ENCODE data around the gene TLK2. TPM values are rescaled to one million over a fixed set of nuclear protein-coding genes. Genes with fewer than 3 reads are reported as not detected.
A peak's percentile ranks its signal among the peaks of the same experiment; 100 is the strongest.
"Not testable (repeated sequence)": the region's sequence is repeated elsewhere in the genome, so short reads cannot be mapped to it uniquely, and the experiment has no call there.

Gene TLK2
- total RNA-seq, 1 experiment from 2014 or later: 56.1 TPM

- Mint-ChIP-seq H3K9me3 (ENCODE audit: unreplicated experiment) (no peaks in the 10 kb centered on the region), H3K27me3 (ENCODE audit: insufficient read depth, unreplicated experiment) (no peaks in the 10 kb centered on the region), H3K36me3 (ENCODE audit: insufficient read depth, unreplicated experiment) (peaks cover 83% of the 10 kb centered on the region), H3K4me3 (ENCODE audit: unreplicated experiment) (no peak overlapping the region), H3K27ac (ENCODE audit: low read depth, unreplicated experiment) (no peak overlapping the region), H3K4me1 (ENCODE audit: insufficient read depth, unreplicated experiment) (no peaks in the 10 kb centered on the region)
- no peak for TF ChIP-seq CTCF (IDR thresholded peaks at IDR 0.05; ENCODE audit: unreplicated experiment)
- POLR2A ChIA-PET: no interaction called here
- CTCF ChIA-PET: interaction anchor here (0.6 to 1.3 kb wide), 3 partner anchors 29 to 894 kb away, joined by 3 to 4 read pairs (median 3); no protein-coding TSS in a partner anchor
- no peak for DNase-seq (ENCODE audit: unreplicated experiment)
- BruUV-seq (replicated peaks): no TSS peak
- intact Hi-C loops (cut with micrococcal nuclease): no loop called here
Measured at GRCh38 chr17:62581764-62582163, 103.1 kb downstream of the TLK2 start.

- ChIA-PET POLR2A (no interaction called here), CTCF (no interaction called here)
- no peak overlapping the region for H3K27ac Mint-ChIP-seq (ENCODE audit: low read depth, unreplicated experiment)
- no peak for TF ChIP-seq CTCF (IDR thresholded peaks at IDR 0.05; ENCODE audit: unreplicated experiment)
- BruUV-seq (replicated peaks): no TSS peak
- no peaks in the 10 kb centered on the region for H3K27me3 Mint-ChIP-seq (ENCODE audit: insufficient read depth, unreplicated experiment)
- no peak overlapping the region for H3K4me3 Mint-ChIP-seq (ENCODE audit: unreplicated experiment)
- no peaks in the 10 kb centered on the region for H3K9me3 Mint-ChIP-seq (ENCODE audit: unreplicated experiment)
- intact Hi-C loops (cut with micrococcal nuclease): no loop called here
- peaks cover 65% of the 10 kb centered on the region for H3K36me3 Mint-ChIP-seq (ENCODE audit: insufficient read depth, unreplicated experiment)
- no peak for DNase-seq (ENCODE audit: unreplicated experiment)
- H3K4me1 Mint-ChIP-seq (ENCODE audit: insufficient read depth, unreplicated experiment): no peaks in the 10 kb centered on the region
Measured at GRCh38 chr17:62587554-62587953, 108.9 kb downstream of the TLK2 start.

- Mint-ChIP-seq H3K4me1 (ENCODE audit: insufficient read depth, unreplicated experiment) (no peaks in the 10 kb centered on the region), H3K9me3 (ENCODE audit: unreplicated experiment) (no peaks in the 10 kb centered on the region), H3K36me3 (ENCODE audit: insufficient read depth, unreplicated experiment) (peaks cover 64% of the 10 kb centered on the region), H3K27ac (ENCODE audit: low read depth, unreplicated experiment) (no peak overlapping the region), H3K27me3 (ENCODE audit: insufficient read depth, unreplicated experiment) (no peaks in the 10 kb centered on the region), H3K4me3 (ENCODE audit: unreplicated experiment) (no peak overlapping the region)
- intact Hi-C loops (cut with micrococcal nuclease): no loop called here
- CTCF ChIA-PET: interaction anchor here (0.6 kb wide), 1 partner anchor 45 kb away, joined by 3 read pairs; no protein-coding TSS in a partner anchor
- POLR2A ChIA-PET: no interaction called here
- TF ChIP-seq CTCF (IDR thresholded peaks at IDR 0.05; ENCODE audit: unreplicated experiment): no peak
- BruUV-seq (replicated peaks): no TSS peak
- no peak for DNase-seq (ENCODE audit: unreplicated experiment)
Measured at GRCh38 chr17:62588109-62588508, 109.5 kb downstream of the TLK2 start.

GRCh38 chr17:62591333-62591732 lies 112.7 kb downstream of the TLK2 start:
- Mint-ChIP-seq H3K9me3 (ENCODE audit: unreplicated experiment) (no peaks in the 10 kb centered on the region), H3K27me3 (ENCODE audit: insufficient read depth, unreplicated experiment) (no peaks in the 10 kb centered on the region), H3K4me1 (ENCODE audit: insufficient read depth, unreplicated experiment) (no peaks in the 10 kb centered on the region), H3K36me3 (ENCODE audit: insufficient read depth, unreplicated experiment) (peaks cover 51% of the 10 kb centered on the region), H3K27ac (ENCODE audit: low read depth, unreplicated experiment) (no peak overlapping the region), H3K4me3 (ENCODE audit: unreplicated experiment) (no peak overlapping the region)
- DNase-seq (ENCODE audit: unreplicated experiment): peak; percentile 20
- no peak for TF ChIP-seq CTCF (IDR thresholded peaks at IDR 0.05; ENCODE audit: unreplicated experiment)
- ChIA-PET POLR2A (no interaction called here), CTCF (interaction anchor here (0.6 to 0.9 kb wide), 2 partner anchors 38 to 456 kb away, joined by 3 to 4 read pairs; no protein-coding TSS in a partner anchor)
- BruUV-seq (replicated peaks): no TSS peak
- intact Hi-C loops (cut with micrococcal nuclease): no loop called here

- H3K36me3 Mint-ChIP-seq (ENCODE audit: insufficient read depth, unreplicated experiment): peaks cover 51% of the 10 kb centered on the region
- H3K4me3 Mint-ChIP-seq (ENCODE audit: unreplicated experiment); H3K4me1 Mint-ChIP-seq (ENCODE audit: insufficient read depth, unreplicated experiment); intact Hi-C loops (cut with micrococcal nuclease); BruUV-seq (replicated peaks); H3K27me3 Mint-ChIP-seq (ENCODE audit: insufficient read depth, unreplicated experiment); H3K9me3 Mint-ChIP-seq (ENCODE audit: unreplicated experiment); H3K27ac Mint-ChIP-seq (ENCODE audit: low read depth, unreplicated experiment): not testable (repeated sequence)
- CTCF ChIA-PET: interaction anchor here (0.6 kb wide), 1 partner anchor 456 kb away, joined by 3 read pairs; no protein-coding TSS in a partner anchor
- DNase-seq (ENCODE audit: unreplicated experiment): peak; percentile 16
- POLR2A ChIA-PET: interaction anchor here (1.0 kb wide), 1 partner anchor 39 kb away, joined by 3 read pairs; no protein-coding TSS in a partner anchor
Measured at GRCh38 chr17:62591822-62592221, 113.2 kb downstream of the TLK2 start.

All from MCF 10A (cell line).